BJ (cell line): ENCODE measurements around the gene TMEM52. TPM values are rescaled to one million over a fixed set of nuclear protein-coding genes. Genes with fewer than 3 reads are reported as not detected.
A peak's percentile ranks its signal among the peaks of the same experiment; 100 is the strongest.

Experiments used
- CTCF ChIA-PET: fragments of 350-600 bp; formaldehyde crosslinking; extraction: SDS; loops from one replicate; lab custom pipeline; 2021; ENCODE audit warnings: antibody characterized with exemption, inconsistent platforms; lab: Yijun Ruan, JAX
- POLR2A ChIA-PET: fragments of 300-600 bp; sonication (Branson Sonifier 250); formaldehyde crosslinking; extraction: SDS; loops from one replicate; lab custom pipeline; 2021; ENCODE audit warnings: antibody characterized with exemption; lab: Charles Lee
- DNase-seq: peaks from one replicate; pipeline ENCODE4 v3.0.0-alpha.2; 2011; ENCODE audit warnings: low read depth
- H3K27me3 ChIP-seq: 2 replicates; pipeline ENCODE4 v1.6.0; 2011; ENCODE audit warnings: low read length; ENCODE audit not compliant: control insufficient read depth, insufficient read depth
- H3K36me3 ChIP-seq: 2 replicates; pipeline ENCODE4 v1.5.1; 2011; ENCODE audit warnings: low read length; ENCODE audit not compliant: control insufficient read depth, insufficient read depth
- H3K4me3 ChIP-seq: 2 replicates; pipeline ENCODE4 v1.5.1; 2011; ENCODE audit warnings: low read depth, mild to moderate bottlenecking, control low read depth, low read length
- polyA plus RNA-seq: library from polyadenylated mRNA; depleted of rRNA; stranded (reverse); fragments of >200 nt; gene quantifications from 2 replicates; pipeline ENCODE4 v1.2.3, GENCODE V29; 2011
- TF ChIP-seq, protein P1 (sequence below): IDR thresholded peaks from 2 replicates; pipeline ENCODE4 v1.5.1; 2011; ENCODE audit warnings: low read depth, mild to moderate bottlenecking, control low read depth, inconsistent platforms, low read length, moderate library complexity; ENCODE audit not compliant: insufficient read depth

Gene TMEM52
- polyA plus RNA-seq, 1 experiment = 1.0 TPM

DNA sequence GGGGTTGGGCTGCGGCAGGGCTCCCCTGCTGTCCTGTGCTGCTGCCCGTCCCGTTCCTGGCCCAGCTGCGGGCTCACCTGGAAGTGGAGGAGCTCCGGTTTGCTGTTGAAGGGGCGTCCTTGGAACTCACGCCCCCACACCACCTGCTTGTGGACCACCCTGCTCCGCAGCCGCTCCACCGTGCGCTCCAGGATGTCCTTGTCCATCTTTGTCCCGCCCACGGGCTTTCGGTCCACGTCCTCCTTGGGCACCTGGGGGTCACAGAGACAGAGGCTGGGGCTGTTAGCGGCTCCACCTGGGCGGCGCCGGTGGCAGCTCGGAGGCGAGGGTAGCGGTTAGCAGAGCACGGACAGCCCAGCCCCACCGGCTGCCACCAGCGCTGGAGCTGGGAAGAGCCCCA, 45.7 kb upstream of the TMEM52 start:
- POLR2A ChIA-PET = no interaction called here
- no peak for DNase-seq
- H3K27me3 ChIP-seq = peaks cover 10% of the 10 kb centered on the region
- no peak overlapping the region for H3K4me3 ChIP-seq
- CTCF ChIA-PET = interaction anchor here (0.6 to 1.2 kb wide), 2 partner anchors 23 to 53 kb away, joined by 3 read pairs; no protein-coding TSS in a partner anchor
- H3K36me3 ChIP-seq = no peaks in the 10 kb centered on the region
- TF ChIP-seq, protein P1, sequence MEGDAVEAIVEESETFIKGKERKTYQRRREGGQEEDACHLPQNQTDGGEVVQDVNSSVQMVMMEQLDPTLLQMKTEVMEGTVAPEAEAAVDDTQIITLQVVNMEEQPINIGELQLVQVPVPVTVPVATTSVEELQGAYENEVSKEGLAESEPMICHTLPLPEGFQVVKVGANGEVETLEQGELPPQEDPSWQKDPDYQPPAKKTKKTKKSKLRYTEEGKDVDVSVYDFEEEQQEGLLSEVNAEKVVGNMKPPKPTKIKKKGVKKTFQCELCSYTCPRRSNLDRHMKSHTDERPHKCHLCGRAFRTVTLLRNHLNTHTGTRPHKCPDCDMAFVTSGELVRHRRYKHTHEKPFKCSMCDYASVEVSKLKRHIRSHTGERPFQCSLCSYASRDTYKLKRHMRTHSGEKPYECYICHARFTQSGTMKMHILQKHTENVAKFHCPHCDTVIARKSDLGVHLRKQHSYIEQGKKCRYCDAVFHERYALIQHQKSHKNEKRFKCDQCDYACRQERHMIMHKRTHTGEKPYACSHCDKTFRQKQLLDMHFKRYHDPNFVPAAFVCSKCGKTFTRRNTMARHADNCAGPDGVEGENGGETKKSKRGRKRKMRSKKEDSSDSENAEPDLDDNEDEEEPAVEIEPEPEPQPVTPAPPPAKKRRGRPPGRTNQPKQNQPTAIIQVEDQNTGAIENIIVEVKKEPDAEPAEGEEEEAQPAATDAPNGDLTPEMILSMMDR = no peak

DNA sequence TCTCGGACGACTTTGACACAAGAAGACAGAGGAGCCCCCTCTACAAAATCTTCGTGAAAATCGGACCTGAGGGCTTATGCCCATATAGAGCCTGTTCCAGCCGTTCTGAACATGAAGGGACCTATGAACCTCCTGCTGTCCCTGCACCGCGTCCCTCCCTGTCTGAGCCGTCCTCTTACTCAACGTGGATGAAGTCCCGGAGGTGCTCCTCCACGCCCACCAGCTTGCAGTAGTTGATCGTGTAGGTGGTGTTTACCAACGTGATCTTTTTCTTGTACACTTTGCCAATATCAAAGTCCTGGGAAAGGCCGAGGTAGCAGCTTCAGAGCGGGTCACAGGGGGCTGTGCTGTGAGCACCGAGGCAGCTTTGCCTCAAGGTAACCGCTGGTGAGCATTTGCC, 44.5 kb upstream of the TMEM52 start:
- Histone ChIP-seq H3K27me3 (peaks cover 10% of the 10 kb centered on the region), H3K36me3 (no peaks in the 10 kb centered on the region), H3K4me3 (no peak overlapping the region)
- DNase-seq = no peak
- POLR2A ChIA-PET = no interaction called here
- CTCF ChIA-PET = interaction anchor here (2.1 to 4.0 kb wide), 2 partner anchors 19 to 81 kb away, joined by 5 to 16 read pairs; no protein-coding TSS in a partner anchor
- TF ChIP-seq, protein P1 = no peak

DNA sequence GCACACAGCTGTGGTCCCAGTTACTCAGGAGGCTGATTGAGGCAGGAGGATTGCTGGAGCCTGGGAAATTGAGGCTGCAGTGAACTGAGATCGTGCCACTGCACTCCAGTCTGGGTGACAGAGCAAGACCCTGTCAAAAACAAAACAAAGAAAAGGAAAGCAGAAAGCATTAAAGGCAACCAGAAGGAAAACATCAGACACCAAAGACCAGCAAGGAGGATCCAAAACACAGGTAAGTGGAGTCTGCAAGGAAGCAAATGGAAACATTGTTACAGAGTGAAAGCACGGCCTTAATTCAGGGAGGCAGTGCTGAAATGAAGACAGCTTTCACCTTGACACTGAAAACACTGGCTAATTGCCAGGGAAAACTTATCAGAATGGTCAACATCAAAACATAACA, 43.7 kb upstream of the TMEM52 start:
- no peaks in the 10 kb centered on the region for H3K36me3 ChIP-seq
- no peak for DNase-seq
- H3K27me3 ChIP-seq = peaks cover 10% of the 10 kb centered on the region
- TF ChIP-seq, protein P1 = no peak
- POLR2A ChIA-PET = no interaction called here
- CTCF ChIA-PET = interaction anchor here (2.1 to 4.0 kb wide), 2 partner anchors 19 to 82 kb away, joined by 5 to 16 read pairs; no protein-coding TSS in a partner anchor
- H3K4me3 ChIP-seq = no peak overlapping the region

DNA sequence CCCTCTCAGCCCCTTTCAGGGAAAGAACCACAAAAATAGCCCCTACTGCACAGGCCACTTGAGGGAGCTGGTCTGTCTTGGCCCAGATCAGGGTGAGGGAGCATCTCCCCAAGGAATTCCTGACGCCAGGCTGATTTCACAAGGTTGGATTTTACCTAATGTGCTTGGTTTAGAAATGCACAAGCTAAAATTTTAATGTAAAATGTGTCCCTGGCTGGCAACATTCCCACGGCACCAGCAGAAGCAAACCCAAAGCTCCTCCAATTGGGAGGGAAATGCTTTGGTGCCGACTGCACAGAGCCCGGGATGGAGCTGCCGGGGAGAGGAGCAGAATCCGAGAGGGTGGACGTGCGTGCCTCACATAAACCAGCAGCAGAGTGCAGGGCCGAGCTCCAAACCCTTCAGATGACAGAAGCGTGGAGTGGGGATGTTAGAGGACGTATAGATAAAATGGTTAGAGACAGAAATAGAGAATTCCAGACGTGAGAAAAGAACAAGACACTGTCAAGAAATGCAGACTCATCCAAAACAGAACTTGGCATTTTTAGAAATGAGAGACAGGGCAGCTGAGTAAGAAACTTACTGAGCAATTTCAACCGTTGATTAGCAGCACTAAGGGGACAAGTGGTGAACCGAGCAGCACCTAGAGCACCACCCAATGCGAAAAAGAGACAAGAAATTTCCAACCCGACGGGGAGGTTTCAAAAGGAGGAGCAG, 41.6 kb upstream of the TMEM52 start:
- TF ChIP-seq, protein P1 = no peak
- no peaks in the 10 kb centered on the region for H3K36me3 ChIP-seq
- CTCF ChIA-PET = interaction anchor here (0.6 to 4.0 kb wide), 13 partner anchors 11 to 214 kb away, joined by 3 to 50 read pairs (median 4); no protein-coding TSS in a partner anchor
- H3K4me3 ChIP-seq = no peak overlapping the region
- H3K27me3 ChIP-seq = peaks cover 10% of the 10 kb centered on the region
- DNase-seq = no peak
- POLR2A ChIA-PET = no interaction called here

DNA sequence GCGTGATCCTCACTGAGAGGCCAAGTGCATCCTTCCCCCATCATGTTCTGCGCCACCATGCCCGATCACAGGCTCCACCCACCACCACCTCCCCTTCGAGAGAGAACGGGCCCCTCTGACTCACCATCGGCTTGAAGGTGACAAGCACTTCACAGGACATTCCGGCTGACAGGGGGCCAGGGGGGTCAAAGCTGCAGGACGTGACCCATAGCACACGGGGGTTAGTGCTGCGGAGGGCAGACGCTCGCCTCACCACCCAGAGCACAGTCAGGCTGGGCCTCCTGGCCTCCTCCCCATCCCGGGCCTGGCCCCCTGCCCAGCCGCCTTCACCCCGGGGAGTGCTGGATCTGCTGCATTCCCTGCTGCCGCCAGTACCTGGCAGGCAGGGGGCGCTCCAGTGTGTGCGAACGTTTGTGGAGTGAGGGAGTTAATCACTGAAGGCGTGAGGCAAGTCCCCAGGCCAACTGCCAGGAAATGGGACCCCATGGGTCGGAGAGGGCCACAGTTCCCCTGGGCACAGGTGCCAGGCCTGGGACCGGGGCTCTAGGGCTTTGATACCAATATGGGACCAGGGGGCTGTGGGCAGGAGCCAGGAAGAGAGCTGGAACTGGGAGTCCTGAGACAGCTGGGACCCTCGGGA, 40.9 kb upstream of the TMEM52 start:
- TF ChIP-seq, protein P1 = peak; percentile 80
- H3K4me3 ChIP-seq = no peak overlapping the region
- ChIA-PET CTCF (interaction anchor here (0.6 to 4.0 kb wide), 12 partner anchors 10 to 214 kb away, joined by 3 to 50 read pairs (median 4); no protein-coding TSS in a partner anchor), POLR2A (no interaction called here)
- no peaks in the 10 kb centered on the region for H3K36me3 ChIP-seq
- DNase-seq = no peak
- peaks cover 10% of the 10 kb centered on the region for H3K27me3 ChIP-seq
